ENCODE results near the gene RHOB. TPM values are rescaled to one million over a fixed set of nuclear protein-coding genes. Genes with fewer than 3 reads are reported as not detected.

Gene RHOB
- total and polyA plus RNA-seq, 2 of the 13 experiments (the other 11 are each of a cell fraction or from before 2014, with no cell fraction given): 192 to 268 TPM

GRCh38 chr2:20438334-20439192 is 8.3 kb upstream of the RHOB start (continued):
- TF ChIP-seq BCL3 (CRISPR knock-in tag; IDR thresholded peaks at IDR 0.05) (no peak), POGZ (CRISPR knock-in tag; IDR thresholded peaks at IDR 0.05) (peak; percentile 13; the same call in 1 of the 2 replicates), NCOA5 (CRISPR knock-in tag; IDR thresholded peaks at IDR 0.05) (no peak), ZNF747 (CRISPR knock-in tag; IDR thresholded peaks at IDR 0.05; ENCODE audit: borderline replicate concordance) (no peak), SP140L (CRISPR knock-in tag; IDR thresholded peaks at IDR 0.05; ENCODE audit: borderline replicate concordance) (no peak), ZNF253 (CRISPR knock-in tag; IDR thresholded peaks at IDR 0.05; ENCODE audit: borderline replicate concordance) (no peak), IRX3 (CRISPR knock-in tag; IDR thresholded peaks at IDR 0.05; ENCODE audit: borderline replicate concordance, low read depth) (no peak), TCF7L2 (IDR thresholded peaks at IDR 0.05; ENCODE audit: low read depth, low read length) (no peak), ETV6 (CRISPR knock-in tag; conservative IDR thresholded peaks at IDR 0.05) (no peak), HMG20A (CRISPR knock-in tag; IDR thresholded peaks at IDR 0.05; ENCODE audit: borderline replicate concordance) (peak; percentile 67; the same call in 1 of the 2 replicates), JUNB (CRISPR knock-in tag; IDR thresholded peaks at IDR 0.05; ENCODE audit: borderline replicate concordance) (peak; percentile 83; the same call in 1 of the 2 replicates), CHD4 (IDR thresholded peaks at IDR 0.05; ENCODE audit: borderline replicate concordance, low read length) (peak; percentile 78; the same call in 1 of the 2 replicates), RFX5 (IDR thresholded peaks at IDR 0.05; ENCODE audit: low read depth, low read length) (no peak), ZIK1 (CRISPR knock-in tag; IDR thresholded peaks at IDR 0.05; ENCODE audit: borderline replicate concordance, low read depth) (no peak), ZNF784 (CRISPR knock-in tag; IDR thresholded peaks at IDR 0.05; ENCODE audit: borderline replicate concordance) (0 out of 2 replicates have a peak, but pooled peaks have one; percentile 62), MYC (CRISPR knock-in tag; IDR thresholded peaks at IDR 0.05; ENCODE audit: borderline replicate concordance) (no peak), GATAD1 (CRISPR knock-in tag; IDR thresholded peaks at IDR 0.05) (0 out of 2 replicates have a peak, but pooled peaks have one; percentile 14), CREB1 (IDR thresholded peaks at IDR 0.05) (peak; percentile 60), CREB1 (CRISPR knock-in tag; IDR thresholded peaks at IDR 0.05) (peak; percentile 79), NFKBIZ (CRISPR knock-in tag; IDR thresholded peaks at IDR 0.05) (peak; percentile 31; the same call in 1 of the 2 replicates), CBX2 (IDR thresholded peaks at IDR 0.05; ENCODE audit: low read depth, low read length) (no peak), CBX2 (CRISPR knock-in tag; IDR thresholded peaks at IDR 0.05; ENCODE audit: low read depth) (no peak)
- TF ChIP-seq, protein P1, sequence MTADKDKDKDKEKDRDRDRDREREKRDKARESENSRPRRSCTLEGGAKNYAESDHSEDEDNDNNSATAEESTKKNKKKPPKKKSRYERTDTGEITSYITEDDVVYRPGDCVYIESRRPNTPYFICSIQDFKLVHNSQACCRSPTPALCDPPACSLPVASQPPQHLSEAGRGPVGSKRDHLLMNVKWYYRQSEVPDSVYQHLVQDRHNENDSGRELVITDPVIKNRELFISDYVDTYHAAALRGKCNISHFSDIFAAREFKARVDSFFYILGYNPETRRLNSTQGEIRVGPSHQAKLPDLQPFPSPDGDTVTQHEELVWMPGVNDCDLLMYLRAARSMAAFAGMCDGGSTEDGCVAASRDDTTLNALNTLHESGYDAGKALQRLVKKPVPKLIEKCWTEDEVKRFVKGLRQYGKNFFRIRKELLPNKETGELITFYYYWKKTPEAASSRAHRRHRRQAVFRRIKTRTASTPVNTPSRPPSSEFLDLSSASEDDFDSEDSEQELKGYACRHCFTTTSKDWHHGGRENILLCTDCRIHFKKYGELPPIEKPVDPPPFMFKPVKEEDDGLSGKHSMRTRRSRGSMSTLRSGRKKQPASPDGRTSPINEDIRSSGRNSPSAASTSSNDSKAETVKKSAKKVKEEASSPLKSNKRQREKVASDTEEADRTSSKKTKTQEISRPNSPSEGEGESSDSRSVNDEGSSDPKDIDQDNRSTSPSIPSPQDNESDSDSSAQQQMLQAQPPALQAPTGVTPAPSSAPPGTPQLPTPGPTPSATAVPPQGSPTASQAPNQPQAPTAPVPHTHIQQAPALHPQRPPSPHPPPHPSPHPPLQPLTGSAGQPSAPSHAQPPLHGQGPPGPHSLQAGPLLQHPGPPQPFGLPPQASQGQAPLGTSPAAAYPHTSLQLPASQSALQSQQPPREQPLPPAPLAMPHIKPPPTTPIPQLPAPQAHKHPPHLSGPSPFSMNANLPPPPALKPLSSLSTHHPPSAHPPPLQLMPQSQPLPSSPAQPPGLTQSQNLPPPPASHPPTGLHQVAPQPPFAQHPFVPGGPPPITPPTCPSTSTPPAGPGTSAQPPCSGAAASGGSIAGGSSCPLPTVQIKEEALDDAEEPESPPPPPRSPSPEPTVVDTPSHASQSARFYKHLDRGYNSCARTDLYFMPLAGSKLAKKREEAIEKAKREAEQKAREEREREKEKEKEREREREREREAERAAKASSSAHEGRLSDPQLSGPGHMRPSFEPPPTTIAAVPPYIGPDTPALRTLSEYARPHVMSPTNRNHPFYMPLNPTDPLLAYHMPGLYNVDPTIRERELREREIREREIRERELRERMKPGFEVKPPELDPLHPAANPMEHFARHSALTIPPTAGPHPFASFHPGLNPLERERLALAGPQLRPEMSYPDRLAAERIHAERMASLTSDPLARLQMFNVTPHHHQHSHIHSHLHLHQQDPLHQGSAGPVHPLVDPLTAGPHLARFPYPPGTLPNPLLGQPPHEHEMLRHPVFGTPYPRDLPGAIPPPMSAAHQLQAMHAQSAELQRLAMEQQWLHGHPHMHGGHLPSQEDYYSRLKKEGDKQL (CRISPR knock-in tag; IDR thresholded peaks at IDR 0.05; ENCODE audit: low read depth): no peak
